Liver (tissue), 9 donors: Measurements from ENCODE around the gene ZNF664. TPM values are rescaled to one million over a fixed set of nuclear protein-coding genes. Genes with fewer than 3 reads are reported as not detected.

Source experiments
- DNase-seq: peaks from one replicate; pipeline ENCODE4 v3.0.0-alpha.2; 2017; ENCODE audit warnings: low spot score
- H3K27ac ChIP-seq, 2 donors: one replicate each; pipeline ENCODE4 v1.7.0; 2013; ENCODE audit warnings: inconsistent platforms in 2 of 2, low read length in 2 of 2, control low read depth in 1 of 2, low read depth in 1 of 2, mild to moderate bottlenecking in 1 of 2
- H3K27me3 ChIP-seq, 4 donors: one replicate each; pipeline versions ENCODE4 v1.6.1 to v1.7.0; 2013; ENCODE audit warnings: low read length in 3 of 4, inconsistent platforms in 1 of 4, mild to moderate bottlenecking in 1 of 4, moderate library complexity in 1 of 4; ENCODE audit not compliant: control insufficient read depth in 4 of 4, insufficient read depth in 4 of 4
- H3K36me3 ChIP-seq, 4 donors: one replicate each; pipeline versions ENCODE4 v1.6.1 to v1.7.0; 2013; ENCODE audit warnings: low read length in 3 of 4, mild to moderate bottlenecking in 3 of 4, low read depth in 1 of 4, moderate library complexity in 1 of 4; ENCODE audit not compliant: control insufficient read depth in 4 of 4, insufficient read depth in 3 of 4
- H3K4me1 ChIP-seq, 4 donors: one replicate each; pipeline versions ENCODE4 v1.6.1 to v1.7.0; 2013; ENCODE audit warnings: low read length in 3 of 4, mild to moderate bottlenecking in 3 of 4, moderate library complexity in 1 of 4; ENCODE audit not compliant: control insufficient read depth in 4 of 4, insufficient read depth in 4 of 4
- H3K4me3 ChIP-seq, 3 donors: one replicate each; pipeline versions ENCODE4 v1.6.1 to v1.7.0; 2013; ENCODE audit warnings: low read length in 3 of 3, control low read depth in 1 of 3, low read depth in 1 of 3, mild to moderate bottlenecking in 1 of 3
- H3K9ac ChIP-seq, 2 donors: one replicate each; pipeline ENCODE4 v1.7.0; 2013; ENCODE audit warnings: low read length in 2 of 2, mild to moderate bottlenecking in 2 of 2, moderate library complexity in 2 of 2, control low read depth in 1 of 2, low read depth in 1 of 2
- H3K9me3 ChIP-seq, 4 donors: one replicate each; pipeline versions ENCODE4 v1.6.1 to v1.7.0; 2013; ENCODE audit warnings: low read length in 3 of 4; ENCODE audit not compliant: control insufficient read depth in 4 of 4
- EGR1 ChIP-seq, 2 donors: IDR thresholded peaks; 2 replicates each; pipeline ENCODE4 v1.6.1; 2016 to 2018; ENCODE audit warnings: antibody characterized with exemption in 2 of 2, low read depth in 2 of 2
- FOXA1 ChIP-seq: IDR thresholded peaks from 2 replicates; pipeline ENCODE4 v1.6.1; 2016; ENCODE audit warnings: antibody characterized with exemption
- FOXA2 ChIP-seq: IDR thresholded peaks from 2 replicates; pipeline ENCODE4 v1.6.1; 2016; ENCODE audit warnings: antibody characterized with exemption
- GABPA ChIP-seq, 2 donors: IDR thresholded peaks in 1 of 2; conservative IDR thresholded peaks in 1 of 2; 2 replicates each; pipeline ENCODE4 v1.6.1; 2016; ENCODE audit warnings: antibody characterized with exemption in 2 of 2, mild to moderate bottlenecking in 1 of 2, moderate library complexity in 1 of 2
- HNF4A ChIP-seq, 2 donors: conservative IDR thresholded peaks; 2 replicates each; pipeline ENCODE4 v1.6.1; 2016; ENCODE audit warnings: antibody characterized with exemption in 2 of 2, mild to moderate bottlenecking in 2 of 2
- HNF4G ChIP-seq: IDR thresholded peaks from 2 replicates; pipeline ENCODE4 v1.6.1; 2016; ENCODE audit warnings: antibody characterized with exemption
- JUND ChIP-seq, 2 donors: IDR thresholded peaks; 2 replicates each; pipeline ENCODE4 v1.6.1; 2016; ENCODE audit warnings: antibody characterized with exemption in 2 of 2
- NR2F2 ChIP-seq: IDR thresholded peaks from 2 replicates; pipeline ENCODE4 v1.6.1; 2016; ENCODE audit warnings: antibody characterized with exemption
- RAD21 ChIP-seq, 2 donors: IDR thresholded peaks; 2 replicates each; pipeline ENCODE4 v1.6.1; 2016; ENCODE audit warnings: antibody characterized with exemption in 2 of 2, mild to moderate bottlenecking in 2 of 2
- RXRA ChIP-seq, 2 donors: IDR thresholded peaks; 2 replicates each; pipeline ENCODE4 v1.6.1; 2017 to 2018; ENCODE audit warnings: antibody characterized with exemption in 2 of 2, mild to moderate bottlenecking in 1 of 2
- SP1 ChIP-seq: IDR thresholded peaks from 2 replicates; pipeline ENCODE4 v1.6.1; 2018; ENCODE audit warnings: antibody characterized with exemption, mild to moderate bottlenecking
- TAF1 ChIP-seq: conservative IDR thresholded peaks from 2 replicates; pipeline ENCODE4 v1.6.1; 2016; ENCODE audit warnings: antibody characterized with exemption, mild to moderate bottlenecking
- YY1 ChIP-seq: IDR thresholded peaks from 2 replicates; pipeline ENCODE4 v1.6.1; 2016; ENCODE audit warnings: antibody characterized with exemption, mild to moderate bottlenecking
- WGBS: extraction: QIAGEN DNeasy Blood & Tissue Kit; methylation state at CpG from one replicate; pipeline ENCODE4 v1.1.7; 2013; 5-methylcytosine and 5-hydroxymethylcytosine counted together
- polyA plus RNA-seq, 2 donors: library from polyadenylated mRNA; stranded (reverse) in 1 of 2; unstranded in 1 of 2; fragments of 200-250 nt in 1 of 2; fragments of >200 nt in 1 of 2; fragmentation: Nextera tagmentation in 1 of 2; extraction: Ambion mirVana in 1 of 2; gene quantifications; one replicate each; pipeline versions ENCODE4 v1.2.1 to v1.2.3, GENCODE V29; 2013 to 2015
- total RNA-seq, 2 donors: library from RNA; depleted of rRNA; stranded (reverse); fragments of >200 nt; gene quantifications; one replicate each; pipeline ENCODE4 v1.2.3, GENCODE V29; 2014
- TF ChIP-seq, protein P1 (sequence below): IDR thresholded peaks from 2 replicates; pipeline ENCODE4 v1.6.1; 2016; ENCODE audit warnings: antibody characterized with exemption
- TF ChIP-seq, protein P2 (sequence below): fragments of 150-350 bp; IDR thresholded peaks from 2 replicates; pipeline ENCODE4 v1.5.1; 2017; ENCODE audit warnings: improper control_type of control experiment, low read depth, low read length; ENCODE audit not compliant: missing input control
- TF ChIP-seq, protein P3 (sequence below): IDR thresholded peaks from 2 replicates; pipeline ENCODE4 v1.6.1; 2016; ENCODE audit warnings: antibody characterized with exemption
- TF ChIP-seq, protein P4 (sequence below): IDR thresholded peaks from 2 replicates; pipeline ENCODE4 v1.6.1; 2016; ENCODE audit warnings: antibody characterized with exemption
- donor health status: healthy.
- donor health status: healthy.
- donor health status: healthy.
- donor health status: healthy.
- donor health status: healthy.

The ZNF664 gene
- total and polyA plus RNA-seq, 4 donors: 7.2 to 40.3 (median 29.6) TPM

DNA sequence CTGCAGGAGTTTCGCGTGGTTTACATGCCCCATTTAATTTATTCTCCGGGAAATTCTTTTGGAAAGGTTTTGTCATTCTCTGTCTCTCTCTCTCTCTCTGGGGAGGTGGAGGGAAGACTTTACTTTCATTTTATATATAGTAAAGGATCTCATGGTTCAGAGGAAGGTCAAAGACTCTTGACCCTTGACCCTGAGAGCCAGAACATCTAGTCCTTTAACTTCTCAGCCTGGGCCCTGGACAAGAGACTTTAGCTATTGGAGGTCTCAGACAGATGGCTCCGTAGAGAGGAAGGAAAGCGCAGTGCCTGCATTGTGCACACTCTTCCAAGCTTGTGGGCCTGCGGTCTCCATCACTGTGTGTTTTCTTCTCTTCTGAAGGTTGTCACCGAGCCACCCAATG is 44.1 kb upstream of the ZNF664 start:
- peak in 1 of 2 donors; percentile 23 for TF ChIP-seq RXRA (IDR thresholded peaks at IDR 0.05)
- TF ChIP-seq, protein P1, sequence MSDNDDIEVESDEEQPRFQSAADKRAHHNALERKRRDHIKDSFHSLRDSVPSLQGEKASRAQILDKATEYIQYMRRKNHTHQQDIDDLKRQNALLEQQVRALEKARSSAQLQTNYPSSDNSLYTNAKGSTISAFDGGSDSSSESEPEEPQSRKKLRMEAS: no peak
- peak; percentile 92 for TF ChIP-seq NR2F2

DNA sequence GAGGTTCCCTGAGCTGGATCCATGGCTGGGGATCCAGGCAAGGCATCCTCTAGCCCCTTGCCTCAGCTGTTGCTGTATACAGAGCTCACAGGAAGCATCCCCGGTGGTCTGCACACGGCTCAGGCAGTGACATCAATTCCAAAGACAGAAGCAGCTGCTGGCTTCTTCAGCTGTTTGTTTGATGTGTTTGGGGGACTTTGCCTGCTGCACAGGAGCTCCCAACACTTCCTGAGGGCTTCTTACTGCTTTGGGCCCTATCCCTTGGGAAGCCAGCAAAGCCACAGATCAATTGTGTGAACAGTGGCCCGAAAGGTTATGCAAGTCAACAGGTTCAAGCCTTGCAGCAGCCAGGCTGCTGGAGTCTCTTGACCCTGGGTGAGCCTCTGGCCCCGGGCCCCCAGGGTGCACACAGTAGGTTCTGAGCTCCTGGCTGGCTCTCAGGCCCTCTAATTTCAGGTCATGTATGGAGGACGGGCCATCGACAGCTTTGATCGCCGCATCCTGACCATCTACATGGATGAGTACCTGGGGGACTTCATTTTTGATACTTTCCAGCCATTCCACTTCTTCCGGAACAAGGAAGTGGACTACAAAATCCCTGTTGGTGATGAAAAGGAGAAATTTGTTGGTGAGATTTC is 43.0 kb upstream of the ZNF664 start:
- Histone ChIP-seq H3K4me1 (no peaks in the 10 kb centered on the region), H3K9ac (no peak overlapping the region), H3K9me3 (no peaks in the 10 kb centered on the region), H3K27ac (no peak overlapping the region), H3K36me3 (no peaks in the 10 kb centered on the region), H3K4me3 (no peak overlapping the region), H3K27me3 (no peaks in the 10 kb centered on the region)
- TF ChIP-seq, protein P2, sequence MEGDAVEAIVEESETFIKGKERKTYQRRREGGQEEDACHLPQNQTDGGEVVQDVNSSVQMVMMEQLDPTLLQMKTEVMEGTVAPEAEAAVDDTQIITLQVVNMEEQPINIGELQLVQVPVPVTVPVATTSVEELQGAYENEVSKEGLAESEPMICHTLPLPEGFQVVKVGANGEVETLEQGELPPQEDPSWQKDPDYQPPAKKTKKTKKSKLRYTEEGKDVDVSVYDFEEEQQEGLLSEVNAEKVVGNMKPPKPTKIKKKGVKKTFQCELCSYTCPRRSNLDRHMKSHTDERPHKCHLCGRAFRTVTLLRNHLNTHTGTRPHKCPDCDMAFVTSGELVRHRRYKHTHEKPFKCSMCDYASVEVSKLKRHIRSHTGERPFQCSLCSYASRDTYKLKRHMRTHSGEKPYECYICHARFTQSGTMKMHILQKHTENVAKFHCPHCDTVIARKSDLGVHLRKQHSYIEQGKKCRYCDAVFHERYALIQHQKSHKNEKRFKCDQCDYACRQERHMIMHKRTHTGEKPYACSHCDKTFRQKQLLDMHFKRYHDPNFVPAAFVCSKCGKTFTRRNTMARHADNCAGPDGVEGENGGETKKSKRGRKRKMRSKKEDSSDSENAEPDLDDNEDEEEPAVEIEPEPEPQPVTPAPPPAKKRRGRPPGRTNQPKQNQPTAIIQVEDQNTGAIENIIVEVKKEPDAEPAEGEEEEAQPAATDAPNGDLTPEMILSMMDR: no peak
- TF ChIP-seq, protein P3, sequence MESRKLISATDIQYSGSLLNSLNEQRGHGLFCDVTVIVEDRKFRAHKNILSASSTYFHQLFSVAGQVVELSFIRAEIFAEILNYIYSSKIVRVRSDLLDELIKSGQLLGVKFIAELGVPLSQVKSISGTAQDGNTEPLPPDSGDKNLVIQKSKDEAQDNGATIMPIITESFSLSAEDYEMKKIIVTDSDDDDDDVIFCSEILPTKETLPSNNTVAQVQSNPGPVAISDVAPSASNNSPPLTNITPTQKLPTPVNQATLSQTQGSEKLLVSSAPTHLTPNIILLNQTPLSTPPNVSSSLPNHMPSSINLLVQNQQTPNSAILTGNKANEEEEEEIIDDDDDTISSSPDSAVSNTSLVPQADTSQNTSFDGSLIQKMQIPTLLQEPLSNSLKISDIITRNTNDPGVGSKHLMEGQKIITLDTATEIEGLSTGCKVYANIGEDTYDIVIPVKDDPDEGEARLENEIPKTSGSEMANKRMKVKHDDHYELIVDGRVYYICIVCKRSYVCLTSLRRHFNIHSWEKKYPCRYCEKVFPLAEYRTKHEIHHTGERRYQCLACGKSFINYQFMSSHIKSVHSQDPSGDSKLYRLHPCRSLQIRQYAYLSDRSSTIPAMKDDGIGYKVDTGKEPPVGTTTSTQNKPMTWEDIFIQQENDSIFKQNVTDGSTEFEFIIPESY: no peak
- no peak for TF ChIP-seq TAF1
- TF ChIP-seq GABPA (IDR thresholded peaks at IDR 0.05 in 1 of 2, conservative IDR thresholded peaks at IDR 0.05 in 1 of 2): no peak
- no peak for TF ChIP-seq RXRA (IDR thresholded peaks at IDR 0.05)
- no peak for TF ChIP-seq FOXA2
- TF ChIP-seq NR2F2: no peak
- TF ChIP-seq, protein P1: no peak
- TF ChIP-seq HNF4G: no peak
- TF ChIP-seq JUND (IDR thresholded peaks at IDR 0.05): no peak
- TF ChIP-seq EGR1 (IDR thresholded peaks at IDR 0.05; ENCODE audit: low read depth in 2 of 2): no peak
- DNase-seq: no peak
- 88% methylated on average over 9 of the region's 9 CpGs for WGBS

More for the DNA sequence above, 44.1 kb upstream of the ZNF664 start:
- no peak for DNase-seq
- 84% methylated on average over 7 of the region's 7 CpGs for WGBS
- no peaks in the 10 kb centered on the region for H3K27me3 ChIP-seq
- no peak overlapping the region for H3K4me3 ChIP-seq
- H3K27ac ChIP-seq: no peak overlapping the region
- no peaks in the 10 kb centered on the region for H3K36me3 ChIP-seq
- H3K4me1 ChIP-seq: no peaks in the 10 kb centered on the region
- H3K9me3 ChIP-seq: no peaks in the 10 kb centered on the region
- H3K9ac ChIP-seq: no peak overlapping the region

DNA sequence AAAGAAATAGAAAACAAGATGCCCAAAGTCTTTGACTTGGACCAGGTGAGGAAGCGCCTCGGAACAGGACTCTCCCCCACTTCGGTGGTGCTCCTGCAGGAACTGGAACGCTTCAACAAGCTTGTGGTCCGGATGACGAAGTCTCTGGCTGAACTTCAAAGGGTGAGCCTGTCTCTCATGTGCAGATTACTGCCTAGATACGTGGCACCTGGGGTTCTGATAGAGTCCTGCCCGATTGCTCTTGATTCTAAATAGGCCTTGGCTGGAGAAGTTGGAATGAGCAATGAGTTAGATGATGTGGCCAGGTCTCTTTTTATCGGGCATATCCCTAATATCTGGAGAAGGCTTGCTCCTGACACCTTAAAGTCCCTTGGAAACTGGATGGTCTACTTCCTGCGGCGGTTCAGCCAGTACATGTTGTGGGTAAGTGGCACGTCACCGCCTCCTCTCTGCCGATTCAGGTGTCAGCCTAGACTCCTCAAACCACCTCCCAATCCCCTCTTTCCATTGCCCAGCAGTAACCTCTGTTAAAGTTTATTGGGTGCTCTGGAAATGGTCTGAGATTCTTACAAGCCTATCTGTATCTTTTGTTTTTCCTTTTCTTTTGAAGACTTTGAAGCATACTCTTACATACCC is 41.2 kb upstream of the ZNF664 start:
- Histone ChIP-seq H3K27ac (no peak overlapping the region), H3K4me3 (no peak overlapping the region), H3K4me1 (no peaks in the 10 kb centered on the region), H3K9me3 (no peaks in the 10 kb centered on the region), H3K27me3 (no peaks in the 10 kb centered on the region), H3K9ac (no peak overlapping the region), H3K36me3 (peaks cover 0 to 8% (median 0%) of the 10 kb centered on the region in 4 donors)
- WGBS: 87% methylated on average over 14 of the region's 14 CpGs
- DNase-seq: no peak
- TF ChIP-seq RXRA (IDR thresholded peaks at IDR 0.05) (no peak), YY1 (no peak), EGR1 (IDR thresholded peaks at IDR 0.05; ENCODE audit: low read depth in 2 of 2) (no peak), NR2F2 (no peak), RAD21 (IDR thresholded peaks at IDR 0.05) (no peak), GABPA (IDR thresholded peaks at IDR 0.05 in 1 of 2, conservative IDR thresholded peaks at IDR 0.05 in 1 of 2) (no peak), SP1 (no peak), JUND (IDR thresholded peaks at IDR 0.05) (no peak), FOXA1 (no peak), HNF4A (conservative IDR thresholded peaks at IDR 0.05) (no peak), HNF4G (no peak), TAF1 (no peak), FOXA2 (no peak)
- TF ChIP-seq, protein P4, sequence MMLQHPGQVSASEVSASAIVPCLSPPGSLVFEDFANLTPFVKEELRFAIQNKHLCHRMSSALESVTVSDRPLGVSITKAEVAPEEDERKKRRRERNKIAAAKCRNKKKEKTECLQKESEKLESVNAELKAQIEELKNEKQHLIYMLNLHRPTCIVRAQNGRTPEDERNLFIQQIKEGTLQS: no peak
- TF ChIP-seq, protein P2: no peak
- TF ChIP-seq, protein P1: no peak
